Measurements from ENCODE around the gene SLC39A7.

The SLC39A7 gene

GRCh38 chr6:33164665-33165373 is 35.8 kb upstream of the SLC39A7 start:
- FAIRE-seq = no peak
- no peak for TF ChIP-seq TAF1 (IDR thresholded peaks at IDR 0.05; ENCODE audit: borderline replicate concordance, low read depth, low read length)
- TF ChIP-seq POLR2A (IDR thresholded peaks at IDR 0.05; ENCODE audit: low read depth, low read length) = no peak
- no peak for TF ChIP-seq POLR2AphosphoS5 (IDR thresholded peaks at IDR 0.05; ENCODE audit: low read depth, low read length)
- DNase-seq (ENCODE audit: insufficient read length) = no peak

GRCh38 chr6:33165581-33166258 is 34.9 kb upstream of the SLC39A7 start:
- FAIRE-seq (no peak), DNase-seq (ENCODE audit: insufficient read length) (no peak)
- no peak for TF ChIP-seq POLR2AphosphoS5 (IDR thresholded peaks at IDR 0.05; ENCODE audit: low read depth, low read length)
- no peak for TF ChIP-seq POLR2A (IDR thresholded peaks at IDR 0.05; ENCODE audit: low read depth, low read length)
- no peak for TF ChIP-seq TAF1 (IDR thresholded peaks at IDR 0.05; ENCODE audit: borderline replicate concordance, low read depth, low read length)

- TF ChIP-seq POLR2A (IDR thresholded peaks at IDR 0.05; ENCODE audit: low read depth, low read length) (no peak), POLR2AphosphoS5 (IDR thresholded peaks at IDR 0.05; ENCODE audit: low read depth, low read length) (no peak), TAF1 (IDR thresholded peaks at IDR 0.05; ENCODE audit: borderline replicate concordance, low read depth, low read length) (no peak)
- DNase-seq (ENCODE audit: insufficient read length) = no peak
- FAIRE-seq = no peak
These were observed 34.3 kb upstream of the SLC39A7 start for GRCh38 chr6:33166363-33166762.

DNA sequence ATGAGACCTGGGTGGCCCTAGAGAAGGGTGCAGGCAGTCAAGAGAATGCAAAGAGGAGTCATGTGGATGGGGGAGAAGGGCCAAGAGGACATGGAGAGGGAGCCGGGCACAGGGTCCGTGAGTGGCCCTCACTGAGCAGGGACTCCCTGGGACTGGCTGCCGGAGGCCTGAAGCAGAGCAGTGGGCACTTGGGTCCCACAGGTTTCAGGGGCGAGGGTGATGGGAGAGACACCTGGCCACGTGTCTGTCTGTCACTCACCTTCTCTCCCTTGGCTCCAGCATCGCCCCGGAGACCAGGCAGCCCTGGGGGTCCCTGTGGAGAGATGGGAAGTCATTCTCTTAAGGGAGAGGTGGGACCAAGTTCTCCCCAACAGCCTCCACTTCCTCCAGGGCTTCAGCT is 33.9 kb upstream of the SLC39A7 start:
- TF ChIP-seq POLR2AphosphoS5 (IDR thresholded peaks at IDR 0.05; ENCODE audit: low read depth, low read length) (no peak), POLR2A (IDR thresholded peaks at IDR 0.05; ENCODE audit: low read depth, low read length) (no peak), TAF1 (IDR thresholded peaks at IDR 0.05; ENCODE audit: borderline replicate concordance, low read depth, low read length) (no peak)
- DNase-seq (ENCODE audit: insufficient read length) (no peak), FAIRE-seq (no peak)

GRCh38 chr6:33167374-33168283 is 33.0 kb upstream of the SLC39A7 start:
- TF ChIP-seq POLR2AphosphoS5 (IDR thresholded peaks at IDR 0.05; ENCODE audit: low read depth, low read length) (no peak), POLR2A (IDR thresholded peaks at IDR 0.05; ENCODE audit: low read depth, low read length) (no peak), TAF1 (IDR thresholded peaks at IDR 0.05; ENCODE audit: borderline replicate concordance, low read depth, low read length) (no peak)
- no peak for FAIRE-seq
- peak; percentile 13 for DNase-seq (ENCODE audit: insufficient read length)

DNA sequence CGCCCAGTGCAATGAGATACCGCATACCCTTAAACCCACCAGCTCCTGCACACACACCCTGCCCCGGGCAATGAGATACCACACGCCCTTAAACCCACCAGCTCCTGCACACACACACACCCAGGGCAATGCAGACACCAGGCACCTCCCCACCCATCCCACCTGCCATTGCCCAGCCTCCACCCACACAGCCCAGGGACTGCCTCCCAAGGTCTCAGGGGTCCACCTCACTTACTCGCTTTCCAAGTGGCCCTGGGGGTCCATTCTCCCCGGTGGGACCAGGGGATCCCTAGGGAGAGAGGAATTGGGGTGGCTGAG is 32.4 kb upstream of the SLC39A7 start:
- DNase-seq (ENCODE audit: insufficient read length) (no peak), FAIRE-seq (no peak)
- TF ChIP-seq POLR2A (IDR thresholded peaks at IDR 0.05; ENCODE audit: low read depth, low read length) (no peak), POLR2AphosphoS5 (IDR thresholded peaks at IDR 0.05; ENCODE audit: low read depth, low read length) (no peak), TAF1 (IDR thresholded peaks at IDR 0.05; ENCODE audit: borderline replicate concordance, low read depth, low read length) (no peak)

DNA sequence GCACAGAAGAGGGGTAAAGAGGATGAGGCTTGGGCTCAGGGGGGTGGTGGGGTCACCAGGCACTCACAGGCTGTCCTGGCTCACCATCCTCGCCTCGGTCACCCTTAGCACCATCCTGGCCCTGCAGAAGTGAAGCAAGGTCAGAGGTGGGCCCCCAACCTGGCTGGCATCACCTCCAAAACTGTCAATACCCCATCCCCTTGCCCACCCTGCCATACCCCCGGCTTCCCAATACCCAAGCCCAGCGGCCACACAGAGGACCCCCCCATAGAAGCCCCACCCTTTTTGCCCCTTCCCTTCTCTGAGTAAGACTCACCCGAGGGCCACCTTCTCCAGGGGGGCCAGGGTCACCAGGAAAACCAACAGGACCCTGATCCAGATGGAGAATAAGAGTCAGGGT is 32.0 kb upstream of the SLC39A7 start:
- FAIRE-seq (no peak), DNase-seq (ENCODE audit: insufficient read length) (peak; percentile 15)
- TF ChIP-seq TAF1 (IDR thresholded peaks at IDR 0.05; ENCODE audit: borderline replicate concordance, low read depth, low read length) = no peak
- TF ChIP-seq POLR2A (IDR thresholded peaks at IDR 0.05; ENCODE audit: low read depth, low read length) = no peak
- no peak for TF ChIP-seq POLR2AphosphoS5 (IDR thresholded peaks at IDR 0.05; ENCODE audit: low read depth, low read length)

DNA sequence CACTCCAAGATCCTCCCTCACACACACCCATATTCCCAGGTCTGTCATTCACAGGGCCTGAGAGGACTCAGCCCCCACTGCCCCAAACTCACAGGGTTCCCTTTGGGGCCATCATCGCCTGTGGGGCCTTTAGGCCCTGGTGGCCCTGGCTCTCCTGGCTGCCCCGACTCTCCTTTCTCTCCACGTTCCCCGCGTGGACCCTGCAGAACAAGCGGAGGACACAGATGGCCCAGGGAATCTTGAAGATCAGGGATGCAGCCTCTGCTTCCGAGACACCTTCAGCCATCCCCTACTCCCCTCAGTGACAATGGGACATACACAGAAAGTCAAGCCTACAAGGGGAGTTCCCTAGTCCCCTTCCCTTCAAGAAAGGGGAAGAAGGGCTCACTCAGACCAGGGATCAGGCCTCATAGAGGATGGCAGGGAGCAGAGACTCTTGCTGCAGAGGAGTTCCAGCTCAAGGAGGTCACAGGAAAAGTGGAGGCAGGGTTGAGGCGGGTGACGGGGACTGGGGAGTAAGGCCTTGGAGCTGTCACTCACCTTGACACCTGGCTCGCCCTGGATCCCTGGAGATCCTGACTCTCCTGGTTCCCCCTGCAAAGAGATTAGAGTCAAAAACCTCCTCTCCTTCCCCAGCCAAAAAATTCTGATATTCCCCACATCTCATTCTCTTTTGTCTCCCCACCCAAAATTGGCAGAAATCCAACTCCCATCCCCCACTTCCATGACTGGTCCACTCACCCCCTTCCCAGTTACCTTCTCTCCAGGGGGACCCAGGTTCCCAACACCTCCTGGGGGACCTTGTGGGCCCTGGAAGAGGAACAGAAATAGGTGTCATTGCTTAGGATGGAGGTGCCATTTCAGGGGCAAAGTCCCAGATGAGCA is 31.1 kb upstream of the SLC39A7 start:
- FAIRE-seq = no peak
- TF ChIP-seq POLR2A (IDR thresholded peaks at IDR 0.05; ENCODE audit: low read depth, low read length) = no peak
- no peak for TF ChIP-seq POLR2AphosphoS5 (IDR thresholded peaks at IDR 0.05; ENCODE audit: low read depth, low read length)
- no peak for TF ChIP-seq TAF1 (IDR thresholded peaks at IDR 0.05; ENCODE audit: borderline replicate concordance, low read depth, low read length)
- peak; percentile 11 for DNase-seq (ENCODE audit: insufficient read length)

DNA sequence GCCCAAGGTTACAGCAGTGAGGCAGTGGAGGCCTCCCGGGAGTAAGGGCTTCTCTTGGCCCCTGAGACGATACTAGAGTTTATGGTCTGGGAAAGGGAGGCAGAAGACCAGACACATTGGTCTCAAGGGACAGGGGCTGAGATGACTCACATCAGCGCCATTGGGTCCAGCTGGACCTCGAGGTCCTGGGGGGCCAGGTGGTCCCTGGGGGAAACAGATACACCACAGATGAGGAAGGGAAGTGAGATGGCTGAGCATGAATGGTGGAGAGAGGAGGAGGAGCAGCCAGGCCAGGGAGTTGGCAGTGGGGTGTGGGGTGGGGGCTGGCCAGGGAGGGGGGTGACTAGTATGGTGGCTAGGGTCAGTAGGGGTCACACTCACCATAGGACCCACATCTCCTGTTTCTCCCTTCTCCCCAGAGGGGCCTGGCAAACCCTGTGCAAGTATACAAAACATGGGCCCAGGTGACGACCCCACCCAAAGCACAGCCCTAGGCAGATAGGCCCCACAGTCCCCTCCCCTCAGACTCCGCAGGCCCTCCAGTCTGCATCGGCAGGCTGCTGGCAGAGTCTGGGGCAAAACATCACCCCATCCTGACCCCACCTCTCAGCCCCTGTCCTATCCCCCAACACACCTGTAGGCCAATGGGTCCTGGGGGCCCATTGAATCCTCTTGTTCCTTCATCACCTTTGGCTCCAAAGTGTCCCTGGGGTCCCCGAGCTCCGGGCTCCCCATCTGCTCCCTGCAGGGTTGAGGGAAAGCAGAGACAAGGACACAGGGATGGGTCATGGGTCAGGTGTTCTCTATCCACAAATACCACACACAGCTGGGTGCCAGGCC is 30.3 kb upstream of the SLC39A7 start:
- TF ChIP-seq TAF1 (IDR thresholded peaks at IDR 0.05; ENCODE audit: borderline replicate concordance, low read depth, low read length) = no peak
- no peak for TF ChIP-seq POLR2AphosphoS5 (IDR thresholded peaks at IDR 0.05; ENCODE audit: low read depth, low read length)
- TF ChIP-seq POLR2A (IDR thresholded peaks at IDR 0.05; ENCODE audit: low read depth, low read length) = no peak
- peak; percentile 26 for DNase-seq (ENCODE audit: insufficient read length)
- FAIRE-seq = no peak

All from GM12892 (cell line).